ENCODE measurements around the gene ESX1. TPM values are rescaled to one million over a fixed set of nuclear protein-coding genes. Genes with fewer than 3 reads are reported as not detected.

Gene ESX1
- total and polyA plus RNA-seq, 10 of the 15 experiments (the other 5 are each of a cell fraction or from before 2014, with no cell fraction given), result not detected

GRCh38 chrX:104285201-104285600 is 30.5 kb upstream of the ESX1 start:
- FAIRE-seq, result no peak
- H3K4me1 ChIP-seq (ENCODE audit: control insufficient read depth, insufficient read depth, low read length), result no peaks in the 10 kb centered on the region
- no peaks in the 10 kb centered on the region for H4K20me1 ChIP-seq (ENCODE audit: control insufficient read depth, insufficient read depth)
- intact Hi-C loops (cut with micrococcal nuclease; ENCODE audit: unreplicated experiment) (no loop called here), in situ Hi-C loops (cut with MboI) (no loop called here)
- H3K9ac ChIP-seq (ENCODE audit: control insufficient read depth, insufficient read depth, low read length), result no peak overlapping the region
- no peaks in the 10 kb centered on the region for H3K79me2 ChIP-seq (ENCODE audit: control insufficient read depth, insufficient read depth, low read length)
- H3K36me3 ChIP-seq (ENCODE audit: control insufficient read depth in 2 of 2, insufficient read depth in 2 of 2, low read length in 1 of 2), result no peaks in the 10 kb centered on the region
- ChIA-PET SMC1A (ENCODE audit: uncharacterized antibody, unreplicated experiment) (no interaction called here), RAD21 (ENCODE audit: unreplicated experiment) (no interaction called here), POLR2A (no interaction called here), CTCF (no interaction called here)
- H3K27me3 ChIP-seq (replicated peaks in 1 of 2; ENCODE audit: control insufficient read depth in 2 of 2, insufficient read depth in 2 of 2, low read length in 1 of 2), result peaks cover 0 to 2% of the 10 kb centered on the region in 2 experiments; a peak in 1 of 4 replicates
- BruUV-seq (replicated peaks), result no TSS peak
- DNase-seq (ENCODE audit: low read depth, low spot score), result no peak
- H2AFZ ChIP-seq (ENCODE audit: control insufficient read depth, low read depth, low read length), result no peak overlapping the region
- no peak overlapping the region for H3K4me3 ChIP-seq
- 22% methylated on average over 4 of the region's 4 CpGs for WGBS (ENCODE audit: insufficient coverage, insufficient replicate concordance, low lambda C conversion rate, missing lambda C conversion rate)
- no peaks in the 10 kb centered on the region for H3K9me3 ChIP-seq (replicated peaks; ENCODE audit: control insufficient read depth, insufficient read depth, low read length)
- ATAC-seq, result no peak
- H3K27ac ChIP-seq (ENCODE audit: control insufficient read depth, insufficient read depth), result no peak overlapping the region
- no peak overlapping the region for H3K4me2 ChIP-seq (ENCODE audit: control insufficient read depth, insufficient read depth)
- TF ChIP-seq RAD51 (IDR thresholded peaks at IDR 0.05) (no peak), BACH1 (IDR thresholded peaks at IDR 0.05; ENCODE audit: borderline replicate concordance) (no peak), MEF2B (IDR thresholded peaks at IDR 0.05; ENCODE audit: partially characterized antibody, poor library complexity, severe bottlenecking) (no peak), ATF2 (IDR thresholded peaks at IDR 0.05; ENCODE audit: low read length) (no peak), USF1 (IDR thresholded peaks at IDR 0.05; ENCODE audit: borderline replicate concordance, extremely low read length, insufficient read depth, low read depth, low read length) (no peak), ZBTB33 (IDR thresholded peaks at IDR 0.05) (no peak), KLF5 (IDR thresholded peaks at IDR 0.05; ENCODE audit: partially characterized antibody) (no peak), POLR2AphosphoS2 (IDR thresholded peaks at IDR 0.05; ENCODE audit: low read depth, low read length) (no peak), ATF3 (IDR thresholded peaks at IDR 0.05; ENCODE audit: borderline replicate concordance, extremely low read depth, low read depth, low read length) (no peak), FOXM1 (IDR thresholded peaks at IDR 0.05; ENCODE audit: low read depth, low read length) (no peak), SMAD1 (IDR thresholded peaks at IDR 0.05; ENCODE audit: low read depth, partially characterized antibody) (no peak), NFIC (IDR thresholded peaks at IDR 0.05; ENCODE audit: low read depth, low read length) (no peak), SUPT20H (IDR thresholded peaks at IDR 0.05; ENCODE audit: borderline replicate concordance, control insufficient read depth, low read depth, low read length) (no peak), PAX5 (IDR thresholded peaks at IDR 0.05; ENCODE audit: borderline replicate concordance, low read depth, low read length) (no peak), NBN (IDR thresholded peaks at IDR 0.05) (no peak), BCL11A (IDR thresholded peaks at IDR 0.05; ENCODE audit: low read depth, low read length) (no peak), BCL3 (IDR thresholded peaks at IDR 0.05; ENCODE audit: borderline replicate concordance, insufficient read depth, low read depth, low read length, poor library complexity, severe bottlenecking) (no peak), SRF (IDR thresholded peaks at IDR 0.05; ENCODE audit: low read depth in 2 of 2, low read length in 2 of 2) (no peak)
